NOMO-1 (cell line): ENCODE measurements around the gene PLXNA4.

Source experiments
- DNase-seq, 2 experiments: peaks; one replicate each; lab custom pipeline; 2025; ENCODE audit not compliant: unreplicated experiment in 2 of 2; lab: John Stamatoyannopoulos, UW

Gene PLXNA4

DNA sequence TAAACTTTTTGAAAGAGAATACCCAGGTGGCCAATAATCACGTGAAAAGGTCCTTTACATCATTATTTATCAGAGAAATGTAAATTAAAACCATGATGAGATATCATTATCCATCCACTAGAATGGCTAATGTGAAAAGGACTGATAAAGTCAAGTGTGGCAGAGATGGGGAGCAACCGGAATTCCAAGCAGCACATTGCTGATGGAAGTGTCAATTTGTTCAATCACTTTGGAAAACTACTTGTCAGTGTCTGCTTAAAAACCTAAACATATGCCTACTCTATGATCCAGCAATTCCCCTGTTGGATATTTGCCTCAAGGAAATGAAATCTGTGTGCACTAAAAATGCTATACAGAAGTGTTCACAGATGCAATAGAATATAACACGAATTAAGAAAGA, 465.6 kb downstream of the PLXNA4 start:
- no peak for DNase-seq

DNA sequence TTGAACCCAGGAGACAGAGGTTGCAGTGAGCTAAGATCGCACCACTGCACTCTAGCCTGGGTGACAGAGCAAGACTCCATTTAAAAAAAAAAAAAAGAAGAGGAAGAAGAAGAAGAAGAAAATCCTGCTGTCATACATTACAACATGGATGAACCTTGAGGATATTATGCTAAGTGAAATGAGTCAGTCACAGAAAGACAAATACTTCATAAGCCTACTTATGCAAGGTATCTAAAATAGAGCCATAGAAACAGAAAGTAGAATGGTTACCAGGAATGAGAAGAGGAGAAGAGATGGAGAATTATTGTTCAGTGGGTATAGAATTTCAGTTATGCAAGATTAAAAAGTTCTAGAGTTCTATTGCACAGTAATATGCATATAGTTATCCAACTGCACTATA, 466.5 kb downstream of the PLXNA4 start:
- no peak for DNase-seq

DNA sequence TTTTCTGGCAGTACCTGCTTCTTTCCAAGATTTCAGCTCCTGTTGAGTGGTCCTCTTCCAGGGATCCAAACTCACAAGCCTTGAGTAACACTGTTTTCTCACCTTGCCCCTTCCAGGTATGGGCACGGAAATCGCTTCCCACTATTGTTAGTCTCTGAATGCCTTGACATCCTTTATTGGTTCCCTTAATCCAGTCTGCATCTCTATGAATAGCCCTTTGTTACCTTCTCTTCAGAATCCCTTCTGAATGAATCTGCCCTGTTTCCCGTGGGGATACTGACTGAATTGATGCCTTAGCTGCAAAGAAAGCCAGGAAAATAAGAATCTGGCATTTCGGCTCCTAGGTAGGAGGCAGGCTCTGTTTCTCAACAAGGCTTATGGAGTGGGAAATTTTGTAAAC, 467.7 kb downstream of the PLXNA4 start:
- DNase-seq, result no peak

DNA sequence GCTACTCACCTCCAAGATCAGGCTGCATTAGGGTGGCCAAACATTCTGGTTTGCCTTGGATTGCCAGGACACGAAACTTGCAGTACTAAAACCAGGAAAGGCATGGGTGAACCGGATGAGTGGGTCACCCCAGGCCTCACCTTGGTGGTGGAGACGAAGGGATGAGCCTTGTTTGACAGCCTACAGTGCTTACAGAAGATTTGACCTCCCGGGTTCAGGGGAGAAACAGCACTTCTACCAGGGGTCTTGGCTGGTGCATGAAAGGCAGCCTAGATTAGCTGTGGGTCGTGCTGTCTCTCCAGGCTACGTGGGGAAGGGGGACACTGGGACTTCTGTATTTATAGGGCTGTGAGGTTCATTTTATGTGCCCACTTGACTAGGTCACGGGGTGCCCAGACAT, 469.8 kb downstream of the PLXNA4 start:
- DNase-seq, result no peak

DNA sequence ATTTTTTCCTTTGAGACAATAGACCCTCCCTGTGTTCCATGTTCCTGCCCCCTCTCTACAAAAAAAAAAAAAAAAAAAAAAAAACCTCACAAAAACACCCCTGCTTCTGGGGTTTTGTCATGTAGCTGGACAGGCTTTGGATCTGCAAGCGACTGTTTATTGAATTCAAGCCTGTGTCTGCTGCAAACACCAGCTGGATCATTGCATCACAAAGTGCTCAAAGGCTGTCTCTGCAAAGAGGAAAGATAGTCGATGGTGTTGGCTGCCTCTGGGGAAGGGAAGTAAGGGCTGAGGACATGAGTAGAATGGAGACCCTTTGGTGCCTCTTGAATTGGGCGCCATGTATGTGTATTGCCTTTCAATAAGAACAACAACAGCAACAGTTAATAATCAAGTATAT, 471.2 kb downstream of the PLXNA4 start:
- no peak for DNase-seq

DNA sequence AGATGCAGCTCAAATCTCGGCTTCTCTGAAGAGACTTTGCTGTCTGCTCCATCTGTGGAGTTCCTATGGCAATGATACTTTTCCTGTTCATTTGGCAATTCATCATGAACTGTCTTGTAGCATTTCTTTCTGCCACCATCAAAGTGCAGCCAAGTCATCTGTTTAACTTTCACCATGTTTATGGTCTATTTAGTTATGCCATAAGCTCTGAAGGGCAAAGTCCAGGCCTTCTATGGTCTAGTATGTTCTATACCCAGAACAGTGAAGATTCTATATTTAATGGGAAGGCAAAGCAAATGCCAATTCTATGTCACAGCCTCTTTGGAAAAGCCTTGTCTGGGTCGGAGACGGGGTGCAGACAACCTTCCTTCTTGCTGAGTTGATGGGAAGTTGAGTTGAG, 472.6 kb downstream of the PLXNA4 start:
- no peak for DNase-seq

DNA sequence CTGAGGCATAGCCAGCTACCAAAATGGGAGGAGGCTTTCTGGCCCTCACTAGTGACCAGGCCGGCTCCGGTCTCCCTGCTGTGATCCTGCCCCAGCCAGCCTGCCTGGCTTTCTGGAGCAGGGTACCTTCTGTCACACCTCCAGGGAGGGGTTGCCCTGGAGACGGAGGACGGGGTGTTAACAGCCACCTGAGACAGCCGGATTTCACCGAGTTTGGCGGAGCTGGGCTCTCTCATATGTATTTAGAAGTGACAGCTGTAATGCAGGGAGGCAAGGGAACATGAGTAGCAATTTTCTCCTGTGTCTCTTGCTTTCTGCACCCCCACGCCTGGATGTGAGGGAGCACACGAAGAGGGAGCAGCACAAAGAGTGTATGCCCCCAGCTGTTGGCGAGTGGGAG, 473.3 kb downstream of the PLXNA4 start:
- DNase-seq, result no peak

DNA sequence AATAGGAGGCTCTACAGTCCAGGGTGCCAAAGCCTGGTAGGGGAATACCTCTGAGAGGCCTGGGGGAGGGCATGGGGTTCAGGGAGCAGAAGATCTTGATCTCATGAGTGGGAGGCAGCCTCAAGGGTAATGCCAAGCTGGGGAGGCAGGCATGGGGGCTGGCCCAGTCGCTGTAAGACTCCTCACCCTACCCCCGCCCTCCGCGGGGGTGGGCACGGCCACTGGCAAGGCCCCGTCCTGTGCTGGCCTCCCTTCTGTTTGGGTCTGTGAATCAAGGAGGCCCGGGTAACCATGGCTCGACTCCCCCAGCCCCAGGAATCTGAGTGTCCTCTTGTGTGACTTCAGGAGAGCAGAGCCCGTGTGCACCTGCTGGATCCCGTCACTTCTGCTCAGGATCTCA, 473.9 kb downstream of the PLXNA4 start:
- DNase-seq, result no peak

DNA sequence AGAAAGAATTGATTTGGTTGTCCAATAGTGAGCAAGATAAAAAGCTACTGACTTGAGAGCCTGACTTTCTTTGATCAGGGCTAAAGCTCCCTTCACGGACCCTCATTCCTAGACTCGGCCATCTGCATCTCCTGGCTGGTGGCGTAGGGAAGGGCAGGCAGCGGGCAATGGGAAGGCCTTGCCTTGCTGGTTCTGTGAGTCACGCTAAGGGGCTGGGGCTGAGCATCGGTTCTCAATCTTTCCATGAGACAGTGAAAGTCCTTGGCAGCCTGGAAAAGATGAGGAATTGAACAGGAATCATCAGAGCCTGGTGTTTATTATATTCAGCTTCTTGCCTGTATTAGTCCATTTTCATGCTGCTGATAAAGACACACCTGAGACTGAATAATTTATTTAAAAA, 475.3 kb downstream of the PLXNA4 start:
- no peak for DNase-seq

DNA sequence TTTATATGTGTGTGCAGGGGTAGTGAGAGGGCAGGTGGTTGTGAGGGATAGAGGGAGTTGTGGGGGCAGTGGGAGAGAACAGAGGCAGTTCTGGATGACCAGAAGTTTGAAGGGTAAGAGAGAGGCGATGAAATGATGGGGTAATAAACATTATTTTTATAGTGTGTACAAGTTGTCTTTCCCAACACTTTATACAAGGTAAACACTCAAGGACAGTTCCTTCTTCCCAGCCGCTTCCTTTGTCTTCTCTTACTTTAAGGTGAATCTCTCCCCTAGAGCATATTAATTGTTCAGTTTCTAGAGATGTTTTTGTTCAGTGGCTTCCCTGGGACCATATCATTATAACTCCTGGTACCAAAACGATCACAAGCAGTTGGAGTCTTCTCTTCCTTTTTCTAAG, 475.8 kb downstream of the PLXNA4 start:
- DNase-seq, result no peak

DNA sequence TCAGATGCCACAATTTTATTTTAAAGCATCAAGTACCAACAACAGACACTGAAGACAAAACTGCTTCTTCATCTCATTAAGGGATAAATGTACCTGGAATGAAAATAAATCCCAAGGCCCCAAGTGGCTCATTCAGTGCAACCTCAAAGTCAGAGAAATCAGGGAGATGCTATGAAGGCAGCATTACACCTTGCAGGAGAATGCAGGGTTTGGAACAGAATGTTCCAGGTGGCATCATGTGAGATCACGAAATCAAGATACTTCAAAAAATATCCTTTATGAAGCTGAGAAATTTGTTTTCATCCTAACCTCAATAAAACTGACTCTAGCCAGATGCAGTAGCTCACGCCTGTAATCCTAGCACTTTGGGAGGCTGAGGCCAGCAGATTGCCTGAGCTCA, 477.1 kb downstream of the PLXNA4 start:
- no peak for DNase-seq

DNA sequence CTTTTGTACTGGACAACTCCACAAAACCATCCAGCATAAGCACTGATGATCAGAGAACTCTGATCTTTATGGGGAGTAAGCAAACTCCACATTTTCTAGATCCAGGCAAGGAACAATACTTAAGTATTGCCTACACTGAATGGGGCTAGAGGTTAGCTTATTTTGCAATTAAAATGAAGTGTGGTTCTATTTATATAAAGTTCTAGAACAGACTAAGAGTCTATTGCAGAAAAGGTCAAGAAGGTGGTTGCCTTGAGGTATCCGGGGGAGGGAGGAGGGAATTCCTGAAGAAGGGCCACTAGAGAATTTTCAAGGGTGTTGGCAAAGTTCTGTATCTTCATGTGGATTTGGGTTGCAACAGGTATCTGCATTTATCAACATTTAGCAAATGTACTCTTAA, 477.9 kb downstream of the PLXNA4 start:
- DNase-seq, result no peak

DNA sequence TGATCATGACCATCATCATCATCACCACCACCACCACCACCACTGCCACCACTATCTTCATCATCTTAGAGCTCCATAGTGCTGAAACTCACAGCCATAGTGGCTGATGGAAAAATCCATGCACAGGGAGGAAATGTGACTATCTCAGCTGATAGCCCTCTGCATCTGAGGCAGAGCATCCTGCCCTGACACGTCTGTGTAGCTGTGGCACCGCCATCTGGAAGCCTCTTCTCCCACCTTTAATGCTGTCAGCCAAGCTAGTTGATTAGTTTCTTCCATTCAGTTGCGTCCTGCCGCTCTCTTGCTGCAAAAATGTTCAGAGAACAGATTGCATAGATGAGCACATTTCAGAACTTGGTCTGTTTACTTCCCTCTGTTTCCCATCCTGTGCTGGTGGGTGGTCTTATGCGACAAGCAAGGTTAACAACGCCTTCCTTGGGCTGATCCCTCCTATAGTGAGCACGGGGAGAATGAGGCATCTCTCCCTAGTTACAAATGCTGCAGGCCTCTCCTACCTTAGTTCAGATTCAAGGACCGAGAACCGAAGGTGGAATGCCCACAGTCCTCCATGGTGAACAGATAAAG, 478.6 kb downstream of the PLXNA4 start:
- no peak for DNase-seq

DNA sequence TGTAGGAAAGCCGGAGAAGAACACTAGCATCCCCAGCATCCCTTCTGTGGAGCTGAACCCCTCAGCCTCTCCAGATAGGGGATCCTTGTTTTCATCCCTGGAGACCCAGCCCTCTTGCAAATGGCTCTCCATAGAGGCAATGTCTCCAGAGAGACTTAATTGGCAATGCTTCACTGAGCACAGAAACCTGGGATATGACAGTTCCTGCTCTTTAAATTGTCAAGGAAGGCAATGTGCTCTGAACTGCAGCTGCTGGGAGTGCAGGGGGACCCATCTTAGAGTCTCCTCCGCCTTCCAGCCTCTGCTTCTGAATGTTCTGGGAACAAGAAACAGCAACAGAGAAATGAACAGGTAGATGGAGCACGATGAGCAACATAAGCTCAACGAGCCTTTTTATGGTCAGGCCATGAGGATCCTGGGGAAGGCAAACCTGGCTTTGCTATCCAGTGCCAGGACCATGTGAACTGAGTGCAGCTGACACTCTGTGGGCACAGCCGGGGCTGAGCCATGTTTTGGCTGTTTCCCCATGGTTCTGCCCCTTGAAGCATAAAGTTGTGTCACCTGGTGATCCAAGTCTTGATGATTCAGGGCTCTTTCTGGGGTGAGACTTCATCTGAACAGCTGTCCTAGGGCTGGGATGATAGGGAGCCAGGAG, 481.0 kb downstream of the PLXNA4 start:
- no peak for DNase-seq

DNA sequence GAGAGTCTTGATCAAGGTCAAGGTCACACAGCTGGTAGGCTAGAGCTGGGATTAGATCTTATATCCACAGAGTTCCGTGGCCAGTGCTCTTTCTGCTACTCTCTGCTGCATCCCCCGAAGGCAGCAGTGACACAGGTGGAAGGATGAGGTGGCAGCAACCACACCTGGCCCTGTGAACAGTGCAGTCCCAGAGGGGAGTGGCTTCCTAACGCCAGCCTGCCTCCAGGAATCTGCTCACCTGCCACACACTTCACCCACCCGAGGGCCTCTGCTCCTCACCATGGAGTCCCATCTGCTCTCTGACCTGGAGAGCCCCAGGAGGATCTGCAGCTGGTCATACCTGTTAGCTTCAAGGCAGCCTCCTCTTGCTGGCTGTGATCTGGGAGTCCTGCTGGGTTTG, 484.2 kb downstream of the PLXNA4 start:
- DNase-seq, result no peak

DNA sequence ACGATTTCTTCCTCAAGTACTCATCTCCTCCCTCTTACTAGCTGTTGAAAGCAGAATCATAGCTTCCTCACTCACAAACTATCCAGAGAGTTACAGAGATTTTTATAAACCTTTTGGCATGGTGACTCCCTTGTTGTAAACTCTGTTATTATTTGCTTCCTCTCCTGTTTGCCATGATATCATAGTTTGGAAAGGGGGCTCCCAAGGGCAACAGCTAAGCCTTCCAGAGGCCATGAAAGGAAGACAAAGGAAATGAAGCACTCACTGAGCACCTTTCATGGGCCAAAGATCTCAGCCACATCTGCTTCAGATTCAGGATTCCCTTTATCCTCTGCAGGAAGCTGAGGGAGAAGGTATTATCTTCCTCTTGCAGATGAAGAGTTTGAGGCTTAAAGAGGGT, 484.6 kb downstream of the PLXNA4 start:
- DNase-seq, result no peak

DNA sequence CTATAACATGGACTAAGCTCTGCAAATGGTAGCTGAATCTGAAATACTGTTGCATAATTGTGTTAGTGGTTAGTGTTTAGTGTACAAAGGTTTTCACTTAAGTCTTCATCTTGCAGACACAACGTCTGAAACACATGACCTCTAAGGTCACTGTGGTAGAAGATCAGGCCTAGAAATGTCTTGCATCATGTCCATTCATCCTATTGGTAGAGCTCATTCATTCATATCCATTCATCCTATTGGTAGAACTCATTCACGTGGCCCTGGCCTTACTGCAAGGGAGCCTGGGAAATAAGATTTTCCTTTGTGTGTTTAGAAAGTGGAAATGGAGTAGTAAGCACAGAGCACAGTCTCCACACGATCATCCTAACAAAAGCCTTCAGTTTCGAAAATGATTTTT, 485.8 kb downstream of the PLXNA4 start:
- no peak for DNase-seq

DNA sequence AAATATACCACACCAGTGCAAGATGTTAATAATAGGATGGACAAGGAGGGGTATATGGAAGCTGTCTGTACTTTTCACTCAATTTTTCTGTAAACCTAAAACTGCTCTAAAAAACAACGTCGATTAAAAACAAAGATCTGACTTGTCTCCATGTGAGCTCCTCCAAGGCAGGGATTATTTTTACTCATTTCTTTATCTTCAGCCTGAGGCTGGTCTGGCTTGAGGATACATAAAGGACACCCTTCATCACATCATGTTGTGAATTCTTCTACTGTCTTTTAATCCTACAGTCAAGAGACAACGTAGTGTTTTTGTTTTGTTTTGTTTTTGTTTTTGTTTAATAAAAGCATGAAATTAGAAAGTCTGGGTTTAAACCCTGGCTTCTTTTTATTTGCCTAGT, 486.9 kb downstream of the PLXNA4 start:
- DNase-seq, result no peak

DNA sequence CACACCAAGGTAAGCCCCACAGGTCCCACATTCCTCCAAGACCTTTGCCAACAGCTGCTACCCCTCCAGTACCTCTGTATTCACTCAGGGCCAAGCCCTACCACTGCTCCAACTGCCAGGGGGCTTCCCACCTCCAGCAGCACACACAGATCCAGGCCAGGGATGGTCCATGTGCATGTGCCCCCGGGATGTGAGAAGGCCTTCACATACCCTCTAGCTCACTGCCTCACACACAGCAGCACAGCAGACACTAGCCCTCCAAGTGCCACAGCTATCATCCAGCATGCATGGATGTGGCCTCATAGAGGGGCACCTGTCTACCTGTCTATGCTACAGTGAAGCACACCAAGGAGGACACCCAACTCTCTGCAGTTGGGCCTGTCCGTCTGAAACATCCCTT, 488.8 kb downstream of the PLXNA4 start:
- DNase-seq, result no peak

DNA sequence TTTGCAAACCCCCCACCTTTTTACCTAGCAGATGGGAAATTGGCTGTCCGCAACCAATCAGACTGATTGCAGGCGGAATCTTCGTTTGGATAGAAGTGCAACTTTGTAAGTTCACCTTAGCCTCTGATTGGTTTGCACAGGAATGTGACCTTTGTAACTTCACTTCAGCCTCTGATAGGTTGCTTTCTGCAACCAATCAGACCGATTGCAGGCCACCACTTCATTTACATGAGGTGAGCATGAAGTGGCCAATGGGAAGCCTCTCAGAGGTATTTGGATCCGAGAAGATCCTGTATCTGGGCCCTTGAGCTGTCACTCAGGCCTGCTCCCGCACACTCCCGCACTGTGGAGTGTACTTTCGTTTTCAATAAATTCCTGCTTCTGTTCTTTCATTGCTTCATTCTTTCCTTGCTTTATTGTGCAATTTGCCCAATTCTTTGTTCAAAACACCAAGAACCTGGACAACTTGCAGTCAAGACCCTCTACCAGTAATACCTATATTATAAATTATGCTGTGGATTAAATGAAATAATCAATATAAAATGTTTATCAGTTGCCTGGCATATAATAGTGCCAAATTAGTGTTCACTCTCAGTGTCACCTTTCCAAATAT, 491.4 kb downstream of the PLXNA4 start:
- DNase-seq, result no peak

DNA sequence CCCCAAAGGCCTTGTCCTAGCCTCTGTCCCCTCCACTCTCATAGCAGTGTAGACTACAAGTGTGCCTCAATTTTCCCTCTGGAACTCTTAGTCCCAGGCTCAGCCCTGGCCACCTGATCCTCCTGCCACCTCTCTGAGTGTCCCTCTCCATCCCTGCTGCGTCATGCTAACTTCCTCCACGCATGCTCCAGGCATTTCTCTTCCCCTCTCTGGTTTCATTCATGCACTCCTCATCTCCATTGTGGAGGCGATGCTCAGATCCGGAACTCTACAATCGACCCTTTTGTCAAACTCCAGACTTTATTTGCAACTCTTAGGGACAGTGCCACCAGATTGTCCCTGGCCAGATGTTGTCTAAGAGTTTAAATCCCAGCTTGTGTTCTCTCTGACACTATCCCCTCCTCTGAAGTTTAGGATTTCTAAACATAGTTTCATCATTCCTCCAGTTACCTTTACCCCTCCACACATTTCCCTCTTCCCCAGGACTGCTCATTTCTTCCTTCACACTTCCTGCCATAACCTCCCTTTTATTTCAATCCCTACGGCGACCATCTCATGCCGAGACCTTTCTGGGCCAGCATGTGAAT, 492.6 kb downstream of the PLXNA4 start:
- no peak for DNase-seq

DNA sequence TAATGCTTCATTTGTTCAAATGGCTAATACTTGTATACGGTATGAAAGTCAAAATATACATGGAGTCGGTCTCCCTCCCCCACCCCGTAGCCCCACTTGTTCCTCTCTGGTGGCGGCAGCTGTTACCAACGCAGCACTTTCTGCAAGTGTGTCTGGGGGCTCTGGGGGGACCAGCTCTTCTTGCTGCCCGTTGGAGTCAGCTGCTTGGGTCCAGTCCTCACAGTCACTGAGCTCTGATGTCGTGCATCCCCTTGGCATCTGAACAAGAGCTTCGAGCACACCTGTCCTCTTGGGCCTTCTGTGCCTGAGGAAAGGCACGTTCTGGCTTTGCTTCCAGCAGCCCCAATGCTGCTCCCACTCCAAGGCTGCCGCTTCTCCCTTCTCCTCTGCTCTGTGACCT, 493.1 kb downstream of the PLXNA4 start:
- DNase-seq, result no peak
